GM18502 (cell line): Measurements from ENCODE around the gene PLEKHA1.

Source experiments
- ATAC-seq: cut with Tn5 transposase; IDR thresholded peaks from one replicate; pipeline ENCODE4 v1.9.1; 2021; ENCODE audit warnings: mild to moderate bottlenecking; ENCODE audit not compliant: unreplicated experiment, poor library complexity

The PLEKHA1 gene

GRCh38 chr10:122474131-122474818 is 99.8 kb downstream of the PLEKHA1 start:
- ATAC-seq, result no peak

- no peak for ATAC-seq
Observed at GRCh38 chr10:122475100-122475499, 100.6 kb downstream of the PLEKHA1 start.

- ATAC-seq, result no peak
Observed at GRCh38 chr10:122475591-122476332, 101.3 kb downstream of the PLEKHA1 start.

- no peak for ATAC-seq
Observed at GRCh38 chr10:122476333-122476695, 101.8 kb downstream of the PLEKHA1 start.

GRCh38 chr10:122477436-122477835 is 102.9 kb downstream of the PLEKHA1 start:
- ATAC-seq, result no peak

- ATAC-seq, result no peak
Observed at GRCh38 chr10:122478971-122479370, 104.5 kb downstream of the PLEKHA1 start.

GRCh38 chr10:122480146-122480833 is 105.8 kb downstream of the PLEKHA1 start:
- ATAC-seq, result no peak

GRCh38 chr10:122481296-122482056 is 107.0 kb downstream of the PLEKHA1 start:
- no peak for ATAC-seq
